ENCODE data around the gene CTTNBP2NL.

DNA sequence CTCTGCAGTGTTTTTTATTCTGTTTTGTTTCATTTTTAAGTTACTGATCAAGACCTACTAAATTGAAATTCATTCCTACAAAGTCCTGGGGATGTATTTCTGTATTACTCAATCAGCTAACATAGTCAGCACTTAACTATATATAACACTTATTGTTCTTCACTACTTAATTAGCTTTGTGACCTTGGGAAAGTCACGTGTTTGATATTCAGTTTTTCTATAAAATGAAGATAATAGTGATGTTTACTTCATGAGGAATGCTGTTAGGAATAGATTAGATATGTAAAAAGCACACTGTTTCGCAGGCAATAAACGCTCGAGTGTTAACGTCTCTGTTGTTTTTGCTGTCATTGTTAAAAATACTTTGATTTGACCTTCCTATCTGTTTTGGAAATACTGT is 44.6 kb downstream of the CTTNBP2NL start:
- TF ChIP-seq EZH2phosphoT487 (IDR thresholded peaks at IDR 0.05; ENCODE audit: insufficient read depth, low read depth) = no peak
- no peak for TF ChIP-seq EZH2 (IDR thresholded peaks at IDR 0.05; ENCODE audit: insufficient read depth, poor library complexity, severe bottlenecking)

All from GM23248 (cell line).